Measurements from ENCODE around the gene SEC31A.

Gene SEC31A

DNA sequence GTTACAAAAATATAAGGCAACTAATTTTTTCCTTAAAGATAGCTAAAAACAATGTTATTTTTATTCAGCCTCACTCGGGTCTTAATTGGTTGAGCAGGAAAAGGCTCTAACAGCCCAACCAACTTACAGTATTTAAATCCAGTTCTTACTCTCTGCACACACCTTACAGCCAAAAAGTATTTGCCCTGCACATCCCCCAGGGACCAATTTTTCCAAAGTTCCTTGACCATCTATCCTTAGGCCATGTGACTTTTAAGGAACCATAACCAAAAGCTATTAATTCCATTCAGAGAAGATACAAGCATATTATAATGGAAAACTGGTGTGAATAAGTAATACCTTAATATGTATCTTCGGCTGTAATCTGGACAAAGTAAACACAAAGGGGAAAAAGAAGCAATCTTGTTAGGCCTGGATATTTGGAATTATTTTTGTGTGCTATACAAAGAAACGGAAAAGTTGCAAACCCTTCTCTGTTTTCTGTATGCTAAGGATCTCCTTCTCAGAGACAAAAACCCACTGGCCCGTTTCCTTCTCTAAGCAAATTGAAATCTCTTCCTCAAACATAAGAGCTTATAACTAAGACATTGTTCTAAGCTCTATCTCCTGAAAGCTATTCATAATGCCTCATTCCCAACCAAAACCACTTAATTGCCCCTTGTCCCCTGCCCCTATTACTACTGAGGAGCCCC, 8.6 kb upstream of the SEC31A start:
- H3K27me3 ChIP-seq (replicated peaks; ENCODE audit: control insufficient read depth, insufficient read depth, low read length), result no peaks in the 10 kb centered on the region
- TF ChIP-seq, protein P1, sequence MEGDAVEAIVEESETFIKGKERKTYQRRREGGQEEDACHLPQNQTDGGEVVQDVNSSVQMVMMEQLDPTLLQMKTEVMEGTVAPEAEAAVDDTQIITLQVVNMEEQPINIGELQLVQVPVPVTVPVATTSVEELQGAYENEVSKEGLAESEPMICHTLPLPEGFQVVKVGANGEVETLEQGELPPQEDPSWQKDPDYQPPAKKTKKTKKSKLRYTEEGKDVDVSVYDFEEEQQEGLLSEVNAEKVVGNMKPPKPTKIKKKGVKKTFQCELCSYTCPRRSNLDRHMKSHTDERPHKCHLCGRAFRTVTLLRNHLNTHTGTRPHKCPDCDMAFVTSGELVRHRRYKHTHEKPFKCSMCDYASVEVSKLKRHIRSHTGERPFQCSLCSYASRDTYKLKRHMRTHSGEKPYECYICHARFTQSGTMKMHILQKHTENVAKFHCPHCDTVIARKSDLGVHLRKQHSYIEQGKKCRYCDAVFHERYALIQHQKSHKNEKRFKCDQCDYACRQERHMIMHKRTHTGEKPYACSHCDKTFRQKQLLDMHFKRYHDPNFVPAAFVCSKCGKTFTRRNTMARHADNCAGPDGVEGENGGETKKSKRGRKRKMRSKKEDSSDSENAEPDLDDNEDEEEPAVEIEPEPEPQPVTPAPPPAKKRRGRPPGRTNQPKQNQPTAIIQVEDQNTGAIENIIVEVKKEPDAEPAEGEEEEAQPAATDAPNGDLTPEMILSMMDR (IDR thresholded peaks at IDR 0.05; ENCODE audit: insufficient read depth, low read length, poor library complexity, severe bottlenecking), result no peak
- peak overlapping the region; percentile 93 for H3K4me3 ChIP-seq (replicated peaks; ENCODE audit: low read depth, low read length)
- no peak for DNase-seq (ENCODE audit: extremely low read depth, insufficient read length)
- no peaks in the 10 kb centered on the region for H3K36me3 ChIP-seq (ENCODE audit: control insufficient read depth, insufficient read depth, low read length)

DNA sequence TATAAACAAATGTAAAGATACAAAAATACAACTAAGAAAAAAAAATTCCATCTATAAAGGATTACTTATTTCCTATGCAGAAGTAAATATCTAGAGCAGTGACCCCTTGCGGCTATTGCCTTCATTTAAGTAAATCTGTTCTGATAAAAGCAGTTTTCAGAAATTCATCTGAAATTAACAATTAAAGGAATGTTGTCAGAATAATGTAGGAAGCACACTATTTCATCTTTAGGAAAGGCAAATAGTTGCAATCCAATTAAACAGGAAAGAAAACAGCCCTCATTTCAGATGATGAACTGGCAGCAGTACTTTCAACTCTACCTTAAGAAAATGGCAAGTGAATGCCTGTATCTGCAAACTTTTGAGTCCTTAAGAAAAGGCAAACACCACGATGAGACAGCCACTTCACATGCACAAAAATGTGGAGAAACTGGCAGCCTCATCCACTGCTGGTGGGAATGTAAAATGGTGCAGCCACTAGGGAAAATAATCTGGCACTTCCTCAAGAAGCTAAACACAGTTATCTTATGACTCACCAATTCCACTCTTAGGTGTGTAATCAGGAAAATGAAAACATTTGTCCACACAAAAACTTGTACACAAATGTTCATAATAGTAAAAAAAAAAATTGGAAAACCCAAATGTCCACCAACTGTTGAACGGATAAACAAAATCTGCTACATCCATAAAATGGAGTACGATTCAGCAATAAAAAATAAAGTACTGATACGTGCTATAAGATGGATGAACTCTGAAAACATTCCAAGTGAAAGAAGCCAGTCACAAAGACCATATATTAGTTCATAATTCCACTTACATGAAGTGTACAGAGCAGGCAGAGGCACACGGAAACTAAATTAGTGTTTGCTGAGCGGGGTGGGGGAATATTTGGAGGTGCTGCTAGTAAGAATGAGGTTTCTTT, 7.6 kb upstream of the SEC31A start:
- Histone ChIP-seq H3K36me3 (ENCODE audit: control insufficient read depth, insufficient read depth, low read length) (no peaks in the 10 kb centered on the region; the same call in none of the 2 replicates), H3K4me3 (replicated peaks; ENCODE audit: low read depth, low read length) (peak overlapping the region; percentile 93), H3K27me3 (replicated peaks; ENCODE audit: control insufficient read depth, insufficient read depth, low read length) (no peaks in the 10 kb centered on the region)
- no peak for DNase-seq (ENCODE audit: extremely low read depth, insufficient read length)
- TF ChIP-seq, protein P1 (IDR thresholded peaks at IDR 0.05; ENCODE audit: insufficient read depth, low read length, poor library complexity, severe bottlenecking), result peak; percentile 56

GRCh38 chr4:82896755-82897154, 5.8 kb upstream of the SEC31A start:
- Histone ChIP-seq H3K27me3 (replicated peaks; ENCODE audit: control insufficient read depth, insufficient read depth, low read length) (no peaks in the 10 kb centered on the region), H3K36me3 (ENCODE audit: control insufficient read depth, insufficient read depth, low read length) (no peaks in the 10 kb centered on the region; the same call in none of the 2 replicates), H3K4me3 (replicated peaks; ENCODE audit: low read depth, low read length) (no peak overlapping the region)
- DNase-seq (ENCODE audit: extremely low read depth, insufficient read length), result no peak
- TF ChIP-seq, protein P1 (IDR thresholded peaks at IDR 0.05; ENCODE audit: insufficient read depth, low read length, poor library complexity, severe bottlenecking), result no peak

DNA sequence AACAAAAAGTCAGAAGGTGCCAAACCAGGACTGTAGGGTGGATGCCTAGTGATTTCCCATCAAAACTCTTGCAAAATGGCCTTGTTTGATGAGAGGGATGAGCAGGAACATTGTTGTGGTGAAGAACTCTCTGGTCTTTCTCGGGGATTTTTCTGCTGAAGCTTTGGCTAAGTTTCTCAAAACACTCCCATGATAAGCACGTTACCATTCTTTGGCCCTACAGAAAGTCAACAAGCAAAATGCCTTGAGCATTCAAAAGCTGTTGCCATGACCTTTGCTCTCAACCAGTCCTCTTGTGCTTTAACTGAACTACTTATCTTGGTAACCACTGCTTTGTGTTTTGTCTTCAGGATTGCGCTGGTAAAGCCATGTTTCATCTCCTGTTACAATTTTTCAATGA, 3.0 kb upstream of the SEC31A start:
- H3K27me3 ChIP-seq (replicated peaks; ENCODE audit: control insufficient read depth, insufficient read depth, low read length), result no peaks in the 10 kb centered on the region
- H3K4me3 ChIP-seq (replicated peaks; ENCODE audit: low read depth, low read length), result no peak overlapping the region
- no peak for DNase-seq (ENCODE audit: extremely low read depth, insufficient read length)
- H3K36me3 ChIP-seq (ENCODE audit: control insufficient read depth, insufficient read depth, low read length), result no peaks in the 10 kb centered on the region; the same call in none of the 2 replicates
- TF ChIP-seq, protein P1 (IDR thresholded peaks at IDR 0.05; ENCODE audit: insufficient read depth, low read length, poor library complexity, severe bottlenecking), result no peak

GRCh38 chr4:82892467-82892802, 1.5 kb upstream of the SEC31A start:
- no peak overlapping the region for H3K4me3 ChIP-seq (replicated peaks; ENCODE audit: low read depth, low read length)
- TF ChIP-seq, protein P1 (IDR thresholded peaks at IDR 0.05; ENCODE audit: insufficient read depth, low read length, poor library complexity, severe bottlenecking), result no peak
- H3K36me3 ChIP-seq (ENCODE audit: control insufficient read depth, insufficient read depth, low read length), result no peaks in the 10 kb centered on the region; the same call in none of the 2 replicates
- H3K27me3 ChIP-seq (replicated peaks; ENCODE audit: control insufficient read depth, insufficient read depth, low read length), result no peaks in the 10 kb centered on the region
- no peak for DNase-seq (ENCODE audit: extremely low read depth, insufficient read length)

Data from GM06990 (cell line).